ENCODE measurements around the gene STEAP3.

DNA sequence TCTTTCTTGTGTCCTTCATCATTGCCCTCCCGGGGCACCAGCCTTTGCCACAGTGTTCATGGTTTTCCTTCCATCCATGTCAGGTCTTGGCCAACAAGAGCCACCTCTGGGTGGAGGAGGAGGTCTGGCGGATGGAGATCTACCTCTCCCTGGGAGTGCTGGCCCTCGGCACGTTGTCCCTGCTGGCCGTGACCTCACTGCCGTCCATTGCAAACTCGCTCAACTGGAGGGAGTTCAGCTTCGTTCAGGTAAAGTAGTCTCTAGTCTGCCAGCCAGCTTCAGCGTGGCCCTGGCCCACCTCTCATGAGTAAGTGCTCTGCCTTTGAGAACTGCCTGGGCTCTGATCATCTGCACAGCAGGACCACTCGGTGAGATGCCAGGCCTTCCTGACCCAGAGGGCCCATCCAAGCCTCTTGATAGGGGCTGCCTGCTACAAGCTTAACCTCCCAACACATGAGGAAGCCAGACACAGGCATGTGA lies 31.0 kb downstream of the STEAP3 start:
- no peak for TF ChIP-seq CTCF (IDR thresholded peaks at IDR 0.05 in 4 of 5, conservative IDR thresholded peaks at IDR 0.05 in 1 of 5)
- TF ChIP-seq POLR2A (IDR thresholded peaks at IDR 0.05) = no peak
